IMR-90 (cell line): ENCODE measurements around the gene NDUFA9. TPM values are rescaled to one million over a fixed set of nuclear protein-coding genes. Genes with fewer than 3 reads are reported as not detected.

Experiments used
- ATAC-seq: fragments of 200-7000 bp; cut with Tn5 transposase; 2 replicates; pipeline ENCODE4 v1.9.1; 2020; ENCODE audit warnings: low read depth, mild to moderate bottlenecking, moderate library complexity
- BruUV-seq: library from RNA; stranded (reverse); fragments of 400-500 nt; replicated peaks from 2 replicates; lab custom pipeline; 2021; lab: Mats Ljungman, UMichigan
- CTCF ChIA-PET: fragments of 300-600 bp; formaldehyde crosslinking; extraction: SDS; loops from one replicate; lab custom pipeline; 2021; ENCODE audit warnings: antibody characterized with exemption; lab: Yijun Ruan, JAX
- POLR2A ChIA-PET: fragments of 300-600 bp; sonication (Branson Sonifier 250); formaldehyde crosslinking; loops from one replicate; lab custom pipeline; 2022; ENCODE audit warnings: antibody characterized with exemption; ENCODE audit not compliant: unreplicated experiment; lab: Charles Lee
- DNase-seq: peaks from one replicate; pipeline ENCODE4 v3.0.0; 2013
- H2AFZ ChIP-seq: replicated peaks from 2 replicates; pipeline ENCODE3; 2013; ENCODE audit warnings: low read length, mild to moderate bottlenecking; ENCODE audit not compliant: poor library complexity
- H2AK5ac ChIP-seq: 2 replicates; pipeline ENCODE4 v1.6.1; 2013; ENCODE audit warnings: low read depth, low read length, inconsistent platforms
- H2AK9ac ChIP-seq: replicated peaks from 2 replicates; pipeline ENCODE3; 2013; ENCODE audit warnings: mild to moderate bottlenecking, low read depth, low read length, moderate library complexity; ENCODE audit not compliant: poor library complexity
- H2BK120ac ChIP-seq: 2 replicates; pipeline ENCODE4 v1.6.1; 2013; ENCODE audit warnings: low read depth, low read length, inconsistent platforms
- H2BK15ac ChIP-seq: 3 replicates; pipeline ENCODE4 v1.6.1; 2013; ENCODE audit warnings: low read depth, low read length, inconsistent platforms
- H2BK20ac ChIP-seq: 2 replicates; pipeline ENCODE4 v1.6.1; 2013; ENCODE audit warnings: low read depth, mild to moderate bottlenecking, inconsistent platforms, low read length, moderate library complexity
- H2BK5ac ChIP-seq: 2 replicates; pipeline ENCODE4 v1.6.1; 2013; ENCODE audit warnings: mild to moderate bottlenecking, low read depth, low read length, inconsistent platforms; ENCODE audit not compliant: poor library complexity, severe bottlenecking
- H3K14ac ChIP-seq: replicated peaks from 2 replicates; pipeline ENCODE4 v1.6.1; 2013; ENCODE audit warnings: low read depth, low read length, inconsistent platforms
- H3K18ac ChIP-seq: 2 replicates; pipeline ENCODE4 v1.6.1; 2013; ENCODE audit warnings: low read depth, low read length, control low read depth
- H3K23ac ChIP-seq: 2 replicates; pipeline ENCODE4 v1.6.1; 2013; ENCODE audit warnings: low read depth, low read length, inconsistent platforms
- H3K27ac ChIP-seq: 2 replicates; pipeline ENCODE4 v1.5.1; 2013; ENCODE audit warnings: mild to moderate bottlenecking, control low read depth, low read length; ENCODE audit not compliant: insufficient read depth
- H3K27me3 ChIP-seq: 2 replicates; pipeline ENCODE4 v1.6.1; 2013; ENCODE audit warnings: low read length; ENCODE audit not compliant: control insufficient read depth, insufficient read depth
- H3K36me3 ChIP-seq: 2 replicates; pipeline ENCODE4 v1.6.1; 2013; ENCODE audit warnings: low read length, mixed read lengths; ENCODE audit not compliant: control insufficient read depth, insufficient read depth
- H3K4ac ChIP-seq: 2 replicates; pipeline ENCODE4 v1.6.1; 2013; ENCODE audit warnings: low read depth, low read length, inconsistent platforms
- H3K4me1 ChIP-seq: 2 replicates; pipeline ENCODE4 v1.6.1; 2013; ENCODE audit warnings: low read length, mixed read lengths; ENCODE audit not compliant: control insufficient read depth, insufficient read depth
- H3K4me2 ChIP-seq: 2 replicates; pipeline ENCODE4 v1.6.1; 2013; ENCODE audit warnings: low read depth, mild to moderate bottlenecking, control low read depth, low read length, moderate library complexity
- H3K4me3 ChIP-seq: 2 replicates; pipeline ENCODE4 v1.5.1; 2013; ENCODE audit warnings: low read depth, mild to moderate bottlenecking, control low read depth, low read length, moderate library complexity; ENCODE audit not compliant: insufficient read depth
- H3K56ac ChIP-seq: 2 replicates; pipeline ENCODE4 v1.6.1; 2013; ENCODE audit warnings: low read length, inconsistent platforms; ENCODE audit not compliant: insufficient read depth; ENCODE audit errors: extremely low read depth
- H3K79me1 ChIP-seq, 2 experiments: 2 replicates each; pipeline ENCODE4 v1.6.1; 2013; ENCODE audit warnings: low read length in 2 of 2, inconsistent platforms in 1 of 2, low read depth in 1 of 2
- H3K9ac ChIP-seq: 2 replicates; pipeline ENCODE4 v1.6.1; 2013; ENCODE audit warnings: low read depth, low read length, control low read depth
- H3K9me1 ChIP-seq: 2 replicates; pipeline ENCODE4 v1.6.1; 2013; ENCODE audit warnings: low read length, inconsistent platforms; ENCODE audit not compliant: insufficient read depth
- H3K9me3 ChIP-seq: 2 replicates; pipeline ENCODE4 v1.6.1; 2013; ENCODE audit warnings: low read length; ENCODE audit not compliant: control insufficient read depth, insufficient read depth
- H4K20me1 ChIP-seq: 2 replicates; pipeline ENCODE4 v1.6.1; 2013; ENCODE audit warnings: low read length, inconsistent platforms; ENCODE audit not compliant: insufficient read depth
- H4K5ac ChIP-seq: 2 replicates; pipeline ENCODE4 v1.6.1; 2013; ENCODE audit warnings: mild to moderate bottlenecking, low read depth, low read length, control low read depth
- H4K8ac ChIP-seq, 2 experiments: 2 replicates each; pipeline ENCODE4 v1.6.1; 2013; ENCODE audit warnings: low read depth in 2 of 2, low read length in 2 of 2, control low read depth in 1 of 2, inconsistent platforms in 1 of 2
- H4K91ac ChIP-seq: 2 replicates; pipeline ENCODE4 v1.6.1; 2013; ENCODE audit warnings: low read depth, low read length, inconsistent platforms; ENCODE audit not compliant: insufficient read depth
- CEBPB ChIP-seq: IDR thresholded peaks from 2 replicates; pipeline ENCODE4 v1.6.1; 2012; ENCODE audit warnings: low read depth, low read length, improper control_type of control experiment
- CHD1 ChIP-seq: IDR thresholded peaks from 2 replicates; pipeline ENCODE4 v1.6.1; 2012; ENCODE audit warnings: low read depth, low read length, improper control_type of control experiment
- FOS ChIP-seq: fragments of 150-350 bp; IDR thresholded peaks from 2 replicates; pipeline ENCODE4 v1.6.1; 2016; ENCODE audit warnings: low read depth, low read length
- MAZ ChIP-seq: IDR thresholded peaks from 2 replicates; pipeline ENCODE4 v1.6.1; 2012; ENCODE audit warnings: low read depth, mild to moderate bottlenecking, low read length, improper control_type of control experiment, moderate library complexity, borderline replicate concordance
- MXI1 ChIP-seq: IDR thresholded peaks from 2 replicates; pipeline ENCODE4 v1.6.1; 2012; ENCODE audit warnings: low read depth, mild to moderate bottlenecking, low read length, moderate library complexity, borderline replicate concordance
- WGBS, 2 experiments: methylation state at CpG; one replicate each; pipeline versions ENCODE4 v1.1.5 to v1.1.7; 2013; ENCODE audit warnings: missing lambda C conversion rate in 2 of 2; ENCODE audit not compliant: insufficient read length in 1 of 2; ENCODE audit errors: extremely low coverage in 2 of 2; 5-methylcytosine and 5-hydroxymethylcytosine counted together
- dilution Hi-C: fragments of 300-500 bp; cut with HindIII; formaldehyde crosslinking; loops from one replicate; pipeline ENCODE4 v1.14.3; 2018; ENCODE audit warnings: low sequenced_read_pairs; ENCODE audit not compliant: unreplicated experiment
- in situ Hi-C: fragments of 300-500 bp; cut with MboI; formaldehyde crosslinking; loops from 3 replicates; pipeline ENCODE4 v1.14.3; 2019; ENCODE audit warnings: low sequenced_read_pairs, inconsistent platforms, mixed read lengths
- intact Hi-C: fragments of 100-400 bp; cut with micrococcal nuclease; formaldehyde crosslinking; loops from 2 replicates; pipeline ENCODE4 v1.10.0; 2022
- polyA plus RNA-seq, 3 experiments: library from polyadenylated mRNA; depleted of rRNA; stranded (reverse); fragments of >200 nt; gene quantifications; 2 replicates each; pipeline ENCODE4 v1.2.3, GENCODE V29; 2012; ENCODE audit warnings: low replicate concordance in 1 of 3
- total RNA-seq: library from RNA; depleted of rRNA; stranded (reverse); fragments of >200 nt; gene quantifications from 2 replicates; pipeline ENCODE4 v1.2.3, GENCODE V29; 2012
- TF ChIP-seq, protein P1 (sequence below): fragments of 150-350 bp; IDR thresholded peaks from 2 replicates; pipeline ENCODE4 v1.6.1; 2016; ENCODE audit warnings: low read depth, mild to moderate bottlenecking, low read length, moderate library complexity, borderline replicate concordance

Gene NDUFA9
- total and polyA plus RNA-seq, 2 of the 4 experiments (the other 2 are of a cell fraction): 71.0 to 124 TPM

DNA sequence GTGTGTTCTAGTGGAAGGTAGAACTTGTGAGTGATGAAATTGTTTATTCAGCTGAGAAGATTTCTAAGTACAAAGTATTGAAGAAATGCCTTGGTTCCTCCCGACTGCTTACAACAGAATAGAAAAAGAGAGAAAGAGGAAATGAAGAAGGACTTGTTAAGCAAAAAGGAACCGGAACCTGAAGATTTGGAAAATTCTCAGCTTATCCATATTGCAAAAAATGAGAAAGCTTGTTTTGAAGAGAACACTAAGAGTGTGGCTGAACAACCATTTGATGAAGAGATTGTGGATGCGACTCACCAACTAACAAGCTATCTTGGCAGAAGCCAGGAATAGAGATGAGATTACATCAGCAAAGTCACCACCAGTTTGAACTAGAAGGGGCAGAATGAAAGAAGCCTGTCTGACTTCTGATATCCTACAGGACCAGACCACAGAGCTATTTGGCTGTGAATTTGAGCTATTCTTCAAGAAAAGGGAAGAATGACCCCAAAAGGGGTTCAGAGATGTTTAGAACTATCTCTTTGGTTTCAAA lies 15.1 kb downstream of the NDUFA9 start:
- ATAC-seq (peak; percentile 96), DNase-seq (peak; percentile 92)
- Histone ChIP-seq H4K5ac (no peak overlapping the region), H3K14ac (0 out of 2 replicates have a peak overlapping the region, but pooled peaks have one; percentile 39), H3K23ac (no peak overlapping the region), H3K9ac (no peak overlapping the region), H3K18ac (no peak overlapping the region), H3K4me2 (no peak overlapping the region), H3K79me1 (peaks cover 7% of the 10 kb centered on the region in 2 experiments; a peak in 3 of 4 replicates), H2BK20ac (peak overlapping the region; percentile 69), H3K27me3 (no peaks in the 10 kb centered on the region), H2AK5ac (peak overlapping the region; percentile 44; the same call in 1 of the 2 replicates), H2AK9ac (peak overlapping the region; percentile 62), H3K9me3 (no peaks in the 10 kb centered on the region), H3K4ac (peak overlapping the region; percentile 73), H4K20me1 (no peaks in the 10 kb centered on the region), H4K91ac (peak overlapping the region; percentile 78), H3K4me1 (peaks cover 3% of the 10 kb centered on the region), H3K27ac (peak overlapping the region; percentile 54; the same call in 1 of the 2 replicates), H2BK120ac (peak overlapping the region; percentile 81), H4K8ac (peak overlapping the region in 1 of 2 experiments; percentile 58; a peak in 3 of 4 replicates), H3K36me3 (peaks cover 32% of the 10 kb centered on the region), H3K56ac (no peak overlapping the region; the same call in 1 of the 2 replicates), H2BK5ac (peak overlapping the region; percentile 67), H3K9me1 (peaks cover 5% of the 10 kb centered on the region; the same call in 1 of the 2 replicates), H3K4me3 (no peak overlapping the region), H2AFZ (no peak overlapping the region), H2BK15ac (no peak overlapping the region; the same call in 2 of the 3 replicates)
- dilution Hi-C loops: no loop called here
- ChIA-PET POLR2A (interaction anchor here (0.7 kb wide), 1 partner anchor 15 kb away, joined by 5 read pairs; the partner anchor contains the start of genes AKAP3 and NDUFA9), CTCF (no interaction called here)
- WGBS, 2 experiments: no CpG with 5 or more reads among the region's 3 CpGs
- intact Hi-C loops: no loop called here
- no peak for TF ChIP-seq MAZ
- no peak for TF ChIP-seq MXI1
- TF ChIP-seq, protein P1, sequence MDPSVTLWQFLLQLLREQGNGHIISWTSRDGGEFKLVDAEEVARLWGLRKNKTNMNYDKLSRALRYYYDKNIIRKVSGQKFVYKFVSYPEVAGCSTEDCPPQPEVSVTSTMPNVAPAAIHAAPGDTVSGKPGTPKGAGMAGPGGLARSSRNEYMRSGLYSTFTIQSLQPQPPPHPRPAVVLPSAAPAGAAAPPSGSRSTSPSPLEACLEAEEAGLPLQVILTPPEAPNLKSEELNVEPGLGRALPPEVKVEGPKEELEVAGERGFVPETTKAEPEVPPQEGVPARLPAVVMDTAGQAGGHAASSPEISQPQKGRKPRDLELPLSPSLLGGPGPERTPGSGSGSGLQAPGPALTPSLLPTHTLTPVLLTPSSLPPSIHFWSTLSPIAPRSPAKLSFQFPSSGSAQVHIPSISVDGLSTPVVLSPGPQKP: no peak
- no peak for TF ChIP-seq CHD1
- peak; percentile 53; the same call in 1 of the 2 replicates for TF ChIP-seq CEBPB
- TF ChIP-seq FOS: peak; percentile 42; the same call in 1 of the 2 replicates
- BruUV-seq: no TSS peak
- in situ Hi-C loops: no loop called here
